Activated T-helper 1 cell treated with anti-CD3 and anti-CD28 coated beads, Interleukin-12 subunit alpha, Interleukin-12 subunit beta, Interleukin-2, Interleukin-4 antibody, amounts not matched to agents 30 ng/mL and 10 ng/mL and 1 ng/mL, durations not matched to agents 14 hours and 24 hours and 36 hours (primary cell): Measurements from ENCODE around the gene TRMT1. TPM values are rescaled to one million over a fixed set of nuclear protein-coding genes. Genes with fewer than 3 reads are reported as not detected.
A peak's percentile ranks its signal among the peaks of the same experiment; 100 is the strongest.
"Not testable (repeated sequence)": the region's sequence is repeated elsewhere in the genome, so short reads cannot be mapped to it uniquely, and the experiment has no call there.

ENCODE experiments used
- DNase-seq: peaks from one replicate; pipeline ENCODE4 v3.0.0; 2021; ENCODE audit warnings: low spot score
- H3K27ac Mint-ChIP-seq: one replicate; pipeline ENCODE4 v1.8.0; 2021; ENCODE audit warnings: mild to moderate bottlenecking, mixed read lengths
- H3K27me3 Mint-ChIP-seq: one replicate; pipeline ENCODE4 v1.8.0; 2022; ENCODE audit warnings: mild to moderate bottlenecking, moderate library complexity, mixed read lengths; ENCODE audit not compliant: insufficient read depth
- H3K36me3 Mint-ChIP-seq: one replicate; pipeline ENCODE4 v1.8.0; 2021; ENCODE audit warnings: low read depth, mixed read lengths
- H3K4me1 Mint-ChIP-seq: one replicate; pipeline ENCODE4 v1.8.0; 2021; ENCODE audit warnings: low read depth, mixed read lengths
- H3K4me3 Mint-ChIP-seq: one replicate; pipeline ENCODE4 v1.8.0; 2021; ENCODE audit warnings: mild to moderate bottlenecking, moderate library complexity, mixed read lengths
- H3K9me3 Mint-ChIP-seq: one replicate; pipeline ENCODE4 v1.8.0; 2021; ENCODE audit warnings: mixed read lengths
- intact Hi-C: fragments of 100-400 bp; cut with micrococcal nuclease; formaldehyde crosslinking; loops from one replicate; pipeline ENCODE4 v1.15.1; 2024
- total RNA-seq: library from RNA; stranded (reverse); gene quantifications from 2 replicates; pipeline ENCODE4 v1.2.3, GENCODE V29; 2022

TRMT1 gene
- total RNA-seq, 1 donor from 2014 or later: 154 TPM

- peaks cover 41% of the 10 kb centered on the region for H3K4me1 Mint-ChIP-seq
- peak; percentile 50 for DNase-seq
- H3K4me3 Mint-ChIP-seq: peak overlapping the region; percentile 95
- peaks cover 22% of the 10 kb centered on the region for H3K36me3 Mint-ChIP-seq
- peaks cover 2% of the 10 kb centered on the region for H3K27me3 Mint-ChIP-seq
- no peaks in the 10 kb centered on the region for H3K9me3 Mint-ChIP-seq
- intact Hi-C loops: loop anchor here (5.0 to 10.0 kb wide), 3 partner anchors 683 to 1370 kb away; partner anchors contain the start of genes RFX1 and TECR
- H3K27ac Mint-ChIP-seq: peak overlapping the region; percentile 100
Measured at GRCh38 chr19:13154241-13154778, 37.8 kb upstream of the TRMT1 start.

GRCh38 chr19:13153569-13154240 lies 37.2 kb upstream of the TRMT1 start:
- intact Hi-C loops: loop anchor here (2.0 to 10.0 kb wide), 5 partner anchors 13 to 1371 kb away; partner anchors contain the start of genes JUNB, RFX1 and TECR
- Mint-ChIP-seq H3K4me3 (peak overlapping the region; percentile 95), H3K27me3 (peaks cover 2% of the 10 kb centered on the region), H3K27ac (peak overlapping the region; percentile 100), H3K9me3 (no peaks in the 10 kb centered on the region), H3K4me1 (peaks cover 47% of the 10 kb centered on the region), H3K36me3 (peaks cover 22% of the 10 kb centered on the region)
- peak; percentile 14 for DNase-seq

- Mint-ChIP-seq H3K9me3 (no peaks in the 10 kb centered on the region), H3K27me3 (peaks cover 2% of the 10 kb centered on the region), H3K4me1 (peaks cover 45% of the 10 kb centered on the region), H3K27ac (peak overlapping the region; percentile 99), H3K36me3 (peaks cover 22% of the 10 kb centered on the region), H3K4me3 (peak overlapping the region; percentile 95)
- intact Hi-C loops: loop anchor here (1.0 to 10.0 kb wide), 7 partner anchors 14 to 1372 kb away; partner anchors contain the start of genes JUNB, RFX1, TECR and TRMT1
- DNase-seq: peak; percentile 98
Measured at GRCh38 chr19:13152974-13153568, 36.5 kb upstream of the TRMT1 start.

GRCh38 chr19:13152356-13152973 lies 35.9 kb upstream of the TRMT1 start:
- intact Hi-C loops: loop anchor here (1.0 to 10.0 kb wide), 7 partner anchors 14 to 1372 kb away; partner anchors contain the start of genes JUNB, RFX1, TECR and TRMT1
- DNase-seq: no peak
- H3K27ac Mint-ChIP-seq: peak overlapping the region; percentile 99
- peak overlapping the region; percentile 95 for H3K4me3 Mint-ChIP-seq
- H3K4me1 Mint-ChIP-seq: peaks cover 40% of the 10 kb centered on the region
- peaks cover 2% of the 10 kb centered on the region for H3K27me3 Mint-ChIP-seq
- H3K9me3 Mint-ChIP-seq: no peaks in the 10 kb centered on the region
- peaks cover 22% of the 10 kb centered on the region for H3K36me3 Mint-ChIP-seq

- intact Hi-C loops: loop anchor here (1.0 to 10.0 kb wide), 8 partner anchors 15 to 1373 kb away; partner anchors contain the start of genes JUNB, RAD23A, RFX1 and TECR
- Mint-ChIP-seq H3K36me3 (peaks cover 24% of the 10 kb centered on the region), H3K27ac (peak overlapping the region; percentile 99), H3K4me3 (peak overlapping the region; percentile 95), H3K4me1 (peaks cover 38% of the 10 kb centered on the region), H3K9me3 (no peaks in the 10 kb centered on the region), H3K27me3 (peaks cover 2% of the 10 kb centered on the region)
- peak; percentile 96 for DNase-seq
Measured at GRCh38 chr19:13151605-13152355, 35.2 kb upstream of the TRMT1 start.

GRCh38 chr19:13150931-13151604 lies 34.5 kb upstream of the TRMT1 start:
- Mint-ChIP-seq H3K27me3 (peaks cover 2% of the 10 kb centered on the region), H3K9me3 (no peaks in the 10 kb centered on the region), H3K4me3 (peak overlapping the region; percentile 95), H3K27ac (peak overlapping the region; percentile 94), H3K4me1 (peaks cover 32% of the 10 kb centered on the region), H3K36me3 (peaks cover 24% of the 10 kb centered on the region)
- no peak for DNase-seq
- intact Hi-C loops: loop anchor here (1.0 to 10.0 kb wide), 6 partner anchors 19 to 1374 kb away; partner anchors contain the start of genes RAD23A, RFX1 and TECR

GRCh38 chr19:13150187-13150930 lies 33.8 kb upstream of the TRMT1 start, which contains the start of the genes IER2 and STX10:
IER2 (plus strand) TSS chr19:13150411; CDS start chr19:13153187, 2,776 bp downstream.
STX10 (minus strand) TSS chr19:13150375; CDS start chr19:13150173, 202 bp downstream.
- peaks cover 24% of the 10 kb centered on the region for H3K36me3 Mint-ChIP-seq
- DNase-seq: peak; percentile 92
- H3K9me3 Mint-ChIP-seq: no peaks in the 10 kb centered on the region
- peaks cover 2% of the 10 kb centered on the region for H3K27me3 Mint-ChIP-seq
- H3K27ac Mint-ChIP-seq: peak within 1 kb of the TSS; percentile 94
- intact Hi-C loops: loop anchor here (1.0 to 10.0 kb wide), 6 partner anchors 18 to 1374 kb away; partner anchors contain the start of genes RAD23A, RFX1 and TECR
- H3K4me1 Mint-ChIP-seq: peaks cover 29% of the 10 kb centered on the region
- peak within 1 kb of the TSS; percentile 95 for H3K4me3 Mint-ChIP-seq

- Mint-ChIP-seq H3K9me3 (no peaks in the 10 kb centered on the region), H3K36me3 (peaks cover 19% of the 10 kb centered on the region), H3K4me3 (peak overlapping the region; percentile 95), H3K4me1 (peaks cover 29% of the 10 kb centered on the region), H3K27ac (peak overlapping the region; percentile 94), H3K27me3 (peaks cover 2% of the 10 kb centered on the region)
- intact Hi-C loops: loop anchor here (1.0 to 10.0 kb wide), 6 partner anchors 17 to 1375 kb away; partner anchors contain the start of genes RAD23A, RFX1 and TECR
- DNase-seq: peak; percentile 26
Measured at GRCh38 chr19:13149628-13150186, 33.2 kb upstream of the TRMT1 start.

- DNase-seq, H3K27me3 Mint-ChIP-seq, H3K9me3 Mint-ChIP-seq, intact Hi-C loops: not testable (repeated sequence)
- peak overlapping the region; percentile 95 for H3K4me3 Mint-ChIP-seq
- peak overlapping the region; percentile 42 for H3K27ac Mint-ChIP-seq
- peaks cover 29% of the 10 kb centered on the region for H3K4me1 Mint-ChIP-seq
- H3K36me3 Mint-ChIP-seq: peaks cover 14% of the 10 kb centered on the region
Measured at GRCh38 chr19:13149173-13149627, 32.7 kb upstream of the TRMT1 start.

- Mint-ChIP-seq H3K4me1 (peaks cover 29% of the 10 kb centered on the region), H3K27ac (no peak overlapping the region), H3K36me3 (peaks cover 11% of the 10 kb centered on the region), H3K27me3 (no peaks in the 10 kb centered on the region), H3K4me3 (peak overlapping the region; percentile 39), H3K9me3 (no peaks in the 10 kb centered on the region)
- DNase-seq: no peak
- intact Hi-C loops: no loop called here
Measured at GRCh38 chr19:13146763-13147563, 30.4 kb upstream of the TRMT1 start.
